NCI-H128 (cell line): ENCODE results near the gene IL21.
A peak's percentile ranks its signal among the peaks of the same experiment; 100 is the strongest.
"Not testable (repeated sequence)": the region's sequence is repeated elsewhere in the genome, so short reads cannot be mapped to it uniquely, and the experiment has no call there.

Source experiments
- DNase-seq: peaks from one replicate; lab custom pipeline; 2025; ENCODE audit not compliant: unreplicated experiment; lab: John Stamatoyannopoulos, UW

IL21 gene

GRCh38 chr4:122583906-122584305 lies 37.0 kb downstream of the IL21 start:
- no peak for DNase-seq

GRCh38 chr4:122577808-122578781 lies 42.8 kb downstream of the IL21 start:
- peak; percentile 11 for DNase-seq

GRCh38 chr4:122577189-122577553 lies 43.7 kb downstream of the IL21 start:
- no peak for DNase-seq

GRCh38 chr4:122576261-122577188 lies 44.3 kb downstream of the IL21 start:
- no peak for DNase-seq

DNA sequence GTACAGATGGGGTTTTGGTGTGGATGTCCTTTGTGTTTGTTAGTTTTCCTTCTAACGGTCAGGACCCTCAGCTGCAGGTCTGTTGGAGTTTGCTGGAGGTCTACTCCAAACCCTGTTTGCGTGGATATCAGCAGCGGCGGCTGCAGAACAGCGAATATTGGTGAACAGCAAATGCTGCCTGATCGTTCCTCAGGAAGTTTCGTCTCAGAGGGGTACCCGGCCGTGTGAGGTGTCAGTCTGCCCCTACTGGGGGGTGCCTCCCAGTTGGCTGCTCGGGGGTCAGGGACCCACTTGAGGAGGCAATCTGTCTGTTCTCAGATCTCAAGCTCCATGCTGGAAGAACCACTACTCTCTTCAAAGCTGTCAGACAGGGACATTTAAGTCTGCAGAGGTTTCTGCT lies 46.5 kb downstream of the IL21 start:
- not testable (repeated sequence) for DNase-seq

GRCh38 chr4:122562449-122562848 lies 58.4 kb downstream of the IL21 start:
- no peak for DNase-seq
